Tibial nerve (tissue), 4 donors: ENCODE data around the gene KCNAB2. TPM values are rescaled to one million over a fixed set of nuclear protein-coding genes. Genes with fewer than 3 reads are reported as not detected.

Source experiments
- DNase-seq, 2 donors: peaks; one replicate each; pipeline ENCODE4 v3.0.0-alpha.2; 2019; ENCODE audit warnings: low spot score in 2 of 2
- H3K27ac ChIP-seq, 4 donors: fragments of 200-600 bp; sonication (generic) in 3 of 4; one replicate each; pipeline ENCODE4 v1.5.1; 2017 to 2019; ENCODE audit warnings: mild to moderate bottlenecking in 1 of 4
- H3K27me3 ChIP-seq, 2 donors: fragments of 200-600 bp; sonication (generic) in 1 of 2; one replicate each; pipeline versions ENCODE4 v1.5.1 to v1.6.0; 2017 to 2019
- H3K36me3 ChIP-seq, 3 donors: fragments of 200-600 bp; sonication (generic); one replicate each; pipeline ENCODE4 v1.5.1; 2018 to 2019
- H3K4me1 ChIP-seq, 4 donors: fragments of 200-600 bp; sonication (generic) in 3 of 4; one replicate each; pipeline ENCODE4 v1.5.1; 2017 to 2019
- H3K4me3 ChIP-seq, 4 donors: fragments of 200-600 bp; sonication (generic) in 3 of 4; one replicate each; pipeline ENCODE4 v1.5.1; 2017 to 2019; ENCODE audit warnings: mild to moderate bottlenecking in 1 of 4, moderate library complexity in 1 of 4
- H3K9me3 ChIP-seq, 4 donors: fragments of 200-600 bp; sonication (generic) in 3 of 4; one replicate each; pipeline ENCODE4 v1.5.1; 2017 to 2019
- CTCF ChIP-seq, 5 experiments: fragments of 200-600 bp in 3 of 5; fragments of 450-650 bp in 2 of 5; sonication (generic) in 3 of 5; IDR thresholded peaks; one replicate each; pipeline ENCODE4 v1.5.1; 2016 to 2019; ENCODE audit warnings: antibody characterized with exemption in 5 of 5, mild to moderate bottlenecking in 3 of 5, moderate library complexity in 2 of 5
- EP300 ChIP-seq, 2 donors: sonication (generic); formaldehyde crosslinking; IDR thresholded peaks; one replicate each; pipeline ENCODE4 v1.6.1; 2017; ENCODE audit warnings: antibody characterized with exemption in 2 of 2, mild to moderate bottlenecking in 1 of 2
- POLR2A ChIP-seq, 2 donors: fragments of 450-650 bp; IDR thresholded peaks; one replicate each; pipeline ENCODE4 v1.6.1; 2017; ENCODE audit warnings: antibody characterized with exemption in 2 of 2, mild to moderate bottlenecking in 2 of 2, moderate library complexity in 2 of 2
- WGBS, 2 donors: methylation state at CpG; one replicate each; pipeline ENCODE4 v1.1.5; 2018; 5-methylcytosine and 5-hydroxymethylcytosine counted together
- total RNA-seq, 4 donors: library from RNA; depleted of rRNA; stranded (reverse); fragments of >200 nt; gene quantifications; one replicate each; pipeline ENCODE4 v1.1.0, GENCODE V29; 2016

KCNAB2 gene
- total RNA-seq, 4 donors from 2014 or later = 7.0 to 21.4 (median 13.8) TPM

- H3K27me3 ChIP-seq = peaks cover 0 to under 1% of the 10 kb centered on the region in 2 donors
- DNase-seq = no peak
- no peaks in the 10 kb centered on the region for H3K4me1 ChIP-seq
- no peaks in the 10 kb centered on the region for H3K9me3 ChIP-seq
- H3K4me3 ChIP-seq = no peak overlapping the region
- 88 to 91% methylated on average over 9 to 10 of the region's 15 CpGs for WGBS, 2 donors
- TF ChIP-seq EP300 (IDR thresholded peaks at IDR 0.05) (no peak), CTCF (IDR thresholded peaks at IDR 0.05) (no peak), POLR2A (IDR thresholded peaks at IDR 0.05) (no peak)
- H3K27ac ChIP-seq = no peak overlapping the region
- peaks cover 0 to 30% (median 0%) of the 10 kb centered on the region in 3 donors for H3K36me3 ChIP-seq
These were observed 51.5 kb downstream of the KCNAB2 start for GRCh38 chr1:6097117-6097595.

DNA sequence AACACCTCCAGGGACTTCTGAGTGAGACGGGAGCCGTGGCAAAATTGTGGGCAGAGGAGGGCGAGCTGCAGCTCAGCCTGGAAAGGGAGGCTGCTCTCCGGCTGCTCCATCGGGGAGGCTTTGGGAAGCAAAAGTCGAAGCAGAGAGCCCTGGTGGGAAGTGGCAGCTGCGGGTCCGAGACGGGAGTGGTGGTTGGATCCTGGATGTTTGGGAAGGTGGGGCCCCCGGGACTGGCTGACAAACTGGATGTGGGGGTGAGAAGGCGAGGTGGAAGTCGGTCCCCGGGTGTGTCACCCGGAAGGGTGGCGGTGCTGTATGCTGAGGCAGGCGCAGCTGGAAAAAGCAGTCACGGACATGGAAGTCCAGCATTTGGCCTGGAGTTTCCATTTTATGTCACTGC lies 52.1 kb downstream of the KCNAB2 start:
- 83% methylated on average over 17 of the region's 17 CpGs for WGBS, 2 donors
- H3K27me3 ChIP-seq = peaks cover 0 to 7% of the 10 kb centered on the region in 2 donors
- no peaks in the 10 kb centered on the region for H3K4me1 ChIP-seq
- no peak overlapping the region for H3K27ac ChIP-seq
- peaks cover 0 to 23% (median 0%) of the 10 kb centered on the region in 3 donors for H3K36me3 ChIP-seq
- TF ChIP-seq EP300 (IDR thresholded peaks at IDR 0.05) (no peak), POLR2A (IDR thresholded peaks at IDR 0.05) (no peak)
- no peak overlapping the region for H3K4me3 ChIP-seq
- no peaks in the 10 kb centered on the region for H3K9me3 ChIP-seq
- no peak for DNase-seq

GRCh38 chr1:6098303-6099215 lies 52.9 kb downstream of the KCNAB2 start:
- Histone ChIP-seq H3K9me3 (no peaks in the 10 kb centered on the region), H3K4me1 (no peaks in the 10 kb centered on the region), H3K27ac (no peak overlapping the region), H3K4me3 (no peak overlapping the region), H3K36me3 (peaks cover 0 to 21% (median 0%) of the 10 kb centered on the region in 3 donors), H3K27me3 (peaks cover 0 to 14% of the 10 kb centered on the region in 2 donors)
- TF ChIP-seq EP300 (IDR thresholded peaks at IDR 0.05) (peak in 1 of 2 donors; percentile 11), POLR2A (IDR thresholded peaks at IDR 0.05) (no peak)
- peak; percentile 27 to 36 for DNase-seq
- 55 to 63% methylated on average over 13 to 24 of the region's 24 CpGs for WGBS, 2 donors

- no peak overlapping the region for H3K27ac ChIP-seq
- H3K27me3 ChIP-seq = peaks cover 0 to 22% of the 10 kb centered on the region in 2 donors
- H3K36me3 ChIP-seq = peaks cover 0 to 21% (median 0%) of the 10 kb centered on the region in 3 donors
- TF ChIP-seq CTCF (IDR thresholded peaks at IDR 0.05) = no peak
- no peak for TF ChIP-seq EP300 (IDR thresholded peaks at IDR 0.05)
- no peak for TF ChIP-seq POLR2A (IDR thresholded peaks at IDR 0.05)
- DNase-seq = no peak
- 80 to 90% methylated on average over 3 to 10 of the region's 15 CpGs for WGBS, 2 donors
- no peaks in the 10 kb centered on the region for H3K4me1 ChIP-seq
- H3K4me3 ChIP-seq = no peak overlapping the region
- H3K9me3 ChIP-seq = no peaks in the 10 kb centered on the region
These were observed 53.6 kb downstream of the KCNAB2 start for GRCh38 chr1:6099297-6099696.

DNA sequence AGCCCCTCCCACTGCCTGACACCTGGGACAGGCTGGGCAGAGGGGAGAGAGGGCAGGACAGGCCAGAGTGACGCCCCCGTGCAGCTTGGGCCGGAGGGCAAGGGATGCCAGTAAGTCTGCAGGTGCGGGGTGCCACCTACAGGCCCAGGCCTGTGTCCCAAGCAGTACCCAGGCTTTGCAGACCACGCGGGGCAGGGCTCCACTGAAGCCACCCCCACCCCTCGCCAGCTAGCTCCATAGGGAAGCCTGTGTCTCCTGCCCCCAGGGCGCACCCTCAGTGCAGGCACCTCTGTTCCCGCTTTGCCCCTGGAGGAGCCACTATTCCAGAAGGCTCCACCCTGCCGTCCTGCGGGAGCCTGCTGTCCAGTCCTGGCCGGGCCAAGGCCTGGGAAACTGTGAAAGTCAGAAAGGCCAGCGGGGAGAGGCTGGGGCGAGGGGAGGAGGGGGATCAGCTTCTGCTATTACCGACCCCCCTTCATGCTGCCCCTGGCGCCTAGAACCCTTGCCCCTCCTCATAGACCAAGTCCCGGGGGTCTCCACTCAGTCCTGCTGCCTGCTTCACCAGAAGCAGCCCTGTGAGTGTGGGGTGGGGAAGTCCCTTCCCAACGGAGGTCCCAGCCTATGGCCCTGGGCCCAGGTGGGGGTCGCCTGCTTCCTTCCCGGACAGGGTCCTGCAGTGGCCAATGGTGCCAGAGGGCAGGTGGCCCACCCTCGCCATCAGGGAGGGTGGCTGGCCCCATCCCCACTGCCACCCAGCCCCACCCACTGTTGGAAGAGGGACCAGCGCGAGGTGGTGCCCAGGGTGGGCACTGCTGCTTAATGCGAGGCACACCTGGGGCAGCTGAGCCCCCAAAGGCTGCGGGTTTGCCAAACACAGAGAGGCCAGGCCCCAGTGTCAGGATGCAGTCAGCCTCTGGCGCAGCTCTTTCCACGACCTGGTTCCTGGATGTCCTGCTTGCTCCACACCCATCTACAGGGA lies 54.4 kb downstream of the KCNAB2 start:
- Histone ChIP-seq H3K27me3 (peaks cover 0 to 27% of the 10 kb centered on the region in 2 donors), H3K9me3 (no peaks in the 10 kb centered on the region), H3K27ac (no peak overlapping the region), H3K36me3 (peaks cover 0 to 21% (median 0%) of the 10 kb centered on the region in 3 donors), H3K4me3 (no peak overlapping the region), H3K4me1 (no peaks in the 10 kb centered on the region)
- TF ChIP-seq CTCF (IDR thresholded peaks at IDR 0.05) = no peak
- TF ChIP-seq POLR2A (IDR thresholded peaks at IDR 0.05) = no peak
- TF ChIP-seq EP300 (IDR thresholded peaks at IDR 0.05) = no peak
- no peak for DNase-seq
- 70 to 88% methylated on average over 9 to 19 of the region's 27 CpGs for WGBS, 2 donors
